Right cardiac atrium (tissue), 5 donors: ENCODE measurements around the gene ZKSCAN2. TPM values are rescaled to one million over a fixed set of nuclear protein-coding genes. Genes with fewer than 3 reads are reported as not detected.

Source experiments
- ATAC-seq, 2 donors: fragments of 200-7000 bp; cut with Tn5 transposase; one replicate each; pipeline versions ENCODE4 v1.8.0 to v1.9.1; 2020; ENCODE audit warnings: moderate library complexity in 2 of 2, mild to moderate bottlenecking in 1 of 2
- DNase-seq, 3 donors: peaks; one replicate each; pipeline ENCODE4 v3.0.0-alpha.2; 2020
- H3K27ac ChIP-seq: one replicate; pipeline ENCODE4 v1.5.1; 2013; ENCODE audit warnings: mild to moderate bottlenecking, low read length, control low read depth, moderate library complexity
- H3K27me3 ChIP-seq: one replicate; pipeline ENCODE4 v1.6.1; 2013; ENCODE audit not compliant: control insufficient read depth, insufficient read depth
- H3K4me1 ChIP-seq: one replicate; pipeline ENCODE4 v1.6.1; 2013; ENCODE audit warnings: low read length; ENCODE audit not compliant: control insufficient read depth, insufficient read depth
- H3K4me3 ChIP-seq: one replicate; pipeline ENCODE4 v1.5.1; 2013; ENCODE audit warnings: low read length, control low read depth
- H3K9me3 ChIP-seq: one replicate; pipeline ENCODE4 v1.6.1; 2013; ENCODE audit warnings: low read length; ENCODE audit not compliant: control insufficient read depth
- WGBS: extraction: QIAGEN DNeasy Blood & Tissue Kit; methylation state at CpG from one replicate; pipeline ENCODE4 v1.1.7; 2013; 5-methylcytosine and 5-hydroxymethylcytosine counted together
- intact Hi-C, 4 donors: fragments of 100-400 bp; cut with DNase I; formaldehyde crosslinking; loops; one replicate each; pipeline versions ENCODE4 v1.11.0 to v1.14.0; 2022 to 2023
- long read RNA-seq, 4 donors: library from polyadenylated mRNA; unstranded; transcript quantifications; one replicate each; pipeline ENCODE4 v2.0.0, GENCODE V29; 2020 to 2021
- polyA plus RNA-seq: library from polyadenylated mRNA; stranded (reverse); fragments of 200-250 nt; gene quantifications from one replicate; pipeline ENCODE4 v1.2.3, GENCODE V29; 2013
- total RNA-seq, 4 donors: library from RNA; stranded (reverse); fragmentation: NEBNext Ultra II Directional; extraction: Animal tissue kit (Norgen Biotek cat#: 25700); gene quantifications; one replicate each; pipeline ENCODE4 v1.2.1, GENCODE V29; 2021
- donor health status: healthy with polysubstance abuse.
- donor health status: DM: no; HTN: yes; CAD: no.
- donor health status: DM: no; HTN: no; CAD: no.
- donor health status: DM: no; HTN: yes; CAD: no; lungs with severe emphysema.
- donor health status: DM: yes; HTN: yes; CAD: no.

Gene ZKSCAN2
- total RNA-seq (1 to 10 TPM; 4.9 to 5.9 (median 5.4) TPM), polyA plus RNA-seq (1.7 TPM)
- long read RNA-seq, donor 1, full-length matches to known transcripts: 2 of 4 reads
- long read RNA-seq, donor 1, partial matches to known transcripts: 1 of 4 reads
- long read RNA-seq, donor 1, other reads (novel, unspliced or antisense): 1 of 4 reads
- long read RNA-seq, donor 2, full-length matches to known transcripts: 1 of 5 reads
- long read RNA-seq, donor 2, partial matches to known transcripts: 1 of 5 reads
- long read RNA-seq, donor 2, other reads (novel, unspliced or antisense): 3 of 5 reads
- long read RNA-seq, donor 3, full-length matches to known transcripts: 3 of 6 reads
- long read RNA-seq, donor 3, partial matches to known transcripts: 0 of 6 reads
- long read RNA-seq, donor 3, other reads (novel, unspliced or antisense): 3 of 6 reads
- long read RNA-seq, donor 4, full-length matches to known transcripts: 3 of 5 reads
- long read RNA-seq, donor 4, partial matches to known transcripts: 0 of 5 reads
- long read RNA-seq, donor 4, other reads (novel, unspliced or antisense): 2 of 5 reads

GRCh38 chr16:25257470-25257955, at the start of gene ZKSCAN2:
TSS of gene ZKSCAN2 (minus strand) at chr16:25257845. CDS start at chr16:25257127, 718 bp downstream.
- Histone ChIP-seq H3K27ac (peak within 1 kb of the TSS; percentile 96), H3K4me3 (peak within 1 kb of the TSS; percentile 63), H3K4me1 (peaks cover 2% of the 10 kb centered on the region), H3K27me3 (no peaks in the 10 kb centered on the region), H3K9me3 (no peaks in the 10 kb centered on the region)
- DNase-seq (peak; percentile 94 to 96 (median 96)), ATAC-seq (peak; percentile 99)
- intact Hi-C loops: no loop called here
- WGBS: under 1% methylated on average over 69 of the region's 69 CpGs

DNA sequence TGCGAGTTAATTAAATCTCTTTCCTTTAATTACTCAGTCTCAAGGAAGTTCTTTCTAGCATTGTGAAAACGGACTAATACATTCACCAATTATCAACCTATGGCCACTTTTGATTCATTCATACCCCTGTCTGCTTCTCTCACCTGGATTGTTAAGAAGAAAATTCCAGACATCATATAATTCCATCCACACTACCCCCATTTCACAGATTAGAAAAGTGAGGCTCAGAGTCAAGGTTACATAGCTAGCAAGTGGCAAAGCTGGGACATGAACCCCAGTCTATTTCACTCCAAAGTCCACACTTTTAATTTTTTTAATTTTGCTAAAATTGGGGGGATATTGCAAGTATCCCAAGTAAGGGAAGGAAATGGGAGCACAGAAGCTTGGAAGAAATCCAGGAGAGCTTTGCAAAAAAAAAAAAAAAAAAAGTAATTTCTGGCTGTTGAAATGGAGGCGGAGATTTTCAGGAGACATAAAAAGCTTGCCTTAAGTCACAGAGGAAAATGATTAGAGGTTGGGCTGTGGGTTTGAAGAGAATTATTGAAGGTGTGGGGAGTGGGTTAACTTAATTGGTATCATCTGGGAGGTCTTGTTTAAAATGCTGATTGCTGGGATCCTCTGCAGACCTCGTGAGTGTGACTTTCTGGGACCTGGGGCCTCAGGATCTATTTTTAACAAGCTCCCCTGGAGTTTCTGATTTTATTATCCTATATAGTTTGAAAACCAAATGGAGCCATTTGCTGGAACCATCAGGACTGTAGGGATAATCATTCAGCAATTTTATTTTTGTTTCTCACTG, 42.3 kb upstream of the ZKSCAN2 start:
- Histone ChIP-seq H3K4me3 (no peak overlapping the region), H3K27me3 (no peaks in the 10 kb centered on the region), H3K9me3 (no peaks in the 10 kb centered on the region), H3K27ac (no peak overlapping the region), H3K4me1 (no peaks in the 10 kb centered on the region)
- intact Hi-C loops: no loop called here
- DNase-seq (no peak), ATAC-seq (no peak)
- 50% methylated on average over 4 of the region's 4 CpGs for WGBS

GRCh38 chr16:25298165-25298872, 40.7 kb upstream of the ZKSCAN2 start:
- Histone ChIP-seq H3K27me3 (no peaks in the 10 kb centered on the region), H3K4me3 (no peak overlapping the region), H3K27ac (no peak overlapping the region), H3K9me3 (no peaks in the 10 kb centered on the region), H3K4me1 (no peaks in the 10 kb centered on the region)
- 68% methylated on average over 5 of the region's 5 CpGs for WGBS
- no peak for ATAC-seq
- intact Hi-C loops: no loop called here
- DNase-seq: no peak

DNA sequence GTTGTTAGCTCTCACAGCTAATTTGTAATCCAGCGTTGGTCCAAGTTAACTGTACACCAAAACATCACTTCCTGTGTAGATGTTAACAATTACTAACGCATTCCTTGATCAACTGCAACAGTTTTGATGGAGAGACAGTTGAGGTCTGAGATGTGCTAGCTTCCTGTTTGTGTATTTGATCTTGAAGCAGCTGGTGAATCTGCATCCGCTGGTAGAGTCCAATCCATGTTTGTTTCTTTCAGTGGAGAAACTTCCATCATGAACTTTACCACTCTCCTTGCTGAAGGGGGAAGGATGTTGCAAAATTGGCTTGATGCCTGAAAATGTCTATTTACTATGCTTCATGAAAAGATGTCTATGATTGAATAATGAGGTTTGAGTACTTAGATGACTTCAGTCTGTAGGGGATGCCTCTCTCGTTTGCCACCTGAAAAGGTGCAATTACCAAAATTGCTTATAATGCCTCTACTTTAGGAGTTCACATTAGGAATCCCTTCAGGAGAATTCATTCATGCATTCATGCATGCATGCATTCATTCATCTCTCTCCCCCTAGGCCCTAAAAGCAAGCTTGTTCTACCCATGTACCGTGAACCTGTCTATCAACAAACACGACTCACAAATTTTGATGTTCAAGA, 39.6 kb upstream of the ZKSCAN2 start:
- WGBS: 79% methylated on average over 6 of the region's 6 CpGs
- no peaks in the 10 kb centered on the region for H3K9me3 ChIP-seq
- H3K4me1 ChIP-seq: no peaks in the 10 kb centered on the region
- H3K27me3 ChIP-seq: no peaks in the 10 kb centered on the region
- no peak for DNase-seq
- H3K4me3 ChIP-seq: no peak overlapping the region
- intact Hi-C loops: no loop called here
- no peak for ATAC-seq
- H3K27ac ChIP-seq: no peak overlapping the region

- no peak overlapping the region for H3K4me3 ChIP-seq
- H3K27ac ChIP-seq: no peak overlapping the region
- H3K9me3 ChIP-seq: no peaks in the 10 kb centered on the region
- no peaks in the 10 kb centered on the region for H3K4me1 ChIP-seq
- H3K27me3 ChIP-seq: no peaks in the 10 kb centered on the region
- intact Hi-C loops: no loop called here
- ATAC-seq (no peak), DNase-seq (no peak)
- 75% methylated on average over 3 of the region's 3 CpGs for WGBS
Observed at GRCh38 chr16:25291580-25291979, 33.9 kb upstream of the ZKSCAN2 start.

GRCh38 chr16:25289466-25289865, 31.8 kb upstream of the ZKSCAN2 start:
- 94% methylated on average over 3 of the region's 3 CpGs for WGBS
- no peak overlapping the region for H3K4me3 ChIP-seq
- no peaks in the 10 kb centered on the region for H3K27me3 ChIP-seq
- no peak for ATAC-seq
- no peak for DNase-seq
- no peaks in the 10 kb centered on the region for H3K4me1 ChIP-seq
- intact Hi-C loops: no loop called here
- no peak overlapping the region for H3K27ac ChIP-seq
- no peaks in the 10 kb centered on the region for H3K9me3 ChIP-seq

DNA sequence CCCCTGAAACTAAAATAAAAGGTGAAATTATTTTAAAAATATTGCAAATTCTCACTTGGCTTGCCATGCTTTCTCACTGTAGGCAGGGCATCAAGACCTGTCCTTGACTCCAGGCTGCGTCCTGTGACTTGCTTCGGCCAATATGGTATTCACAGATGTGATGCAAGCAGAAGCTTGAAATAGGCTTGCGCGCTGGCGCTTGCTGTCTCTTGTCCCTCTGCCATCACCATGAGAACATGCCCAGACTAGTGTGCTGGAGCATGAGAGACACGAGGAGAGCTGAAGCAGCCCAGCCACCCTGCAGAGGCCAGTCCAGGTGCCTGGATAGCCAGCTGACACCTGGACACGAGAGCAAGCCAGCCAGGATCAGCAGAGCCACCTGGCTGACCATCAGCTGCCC, 21.8 kb upstream of the ZKSCAN2 start:
- Histone ChIP-seq H3K4me1 (no peaks in the 10 kb centered on the region), H3K4me3 (no peak overlapping the region), H3K9me3 (no peaks in the 10 kb centered on the region), H3K27ac (no peak overlapping the region), H3K27me3 (no peaks in the 10 kb centered on the region)
- no peak for DNase-seq
- WGBS: 82% methylated on average over 7 of the region's 7 CpGs
- intact Hi-C loops: loop anchor here in 1 of 4 donors (10.0 kb wide), 1 partner anchor 1835 kb away; no protein-coding TSS in a partner anchor
- ATAC-seq: no peak

DNA sequence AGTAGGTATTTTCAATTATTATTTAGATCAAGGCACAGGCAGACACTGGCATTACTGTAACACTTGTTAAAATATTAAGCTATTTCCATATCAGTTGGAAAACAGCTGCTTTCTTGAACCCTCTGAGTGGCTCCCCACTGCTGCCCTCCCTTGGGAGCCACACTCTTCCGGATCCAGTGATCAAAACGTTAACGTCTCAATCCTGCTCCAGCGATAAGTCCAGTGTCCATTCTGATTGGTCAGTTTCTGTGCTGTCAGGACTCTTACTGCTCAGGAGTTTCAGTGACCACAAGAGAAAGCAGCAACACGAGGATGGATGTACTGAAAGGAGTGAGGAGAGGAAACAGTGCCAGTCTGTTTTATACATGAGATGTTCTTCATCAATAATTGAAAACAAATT, 13.8 kb upstream of the ZKSCAN2 start:
- DNase-seq: no peak
- no peaks in the 10 kb centered on the region for H3K4me1 ChIP-seq
- no peaks in the 10 kb centered on the region for H3K27me3 ChIP-seq
- intact Hi-C loops: loop anchor here in 1 of 4 donors (10.0 kb wide), 1 partner anchor 1843 kb away; no protein-coding TSS in a partner anchor
- H3K9me3 ChIP-seq: no peaks in the 10 kb centered on the region
- 51% methylated on average over 5 of the region's 5 CpGs for WGBS
- H3K4me3 ChIP-seq: no peak overlapping the region
- no peak for ATAC-seq
- no peak overlapping the region for H3K27ac ChIP-seq

GRCh38 chr16:25270577-25270976, 12.9 kb upstream of the ZKSCAN2 start:
- WGBS: 75% methylated on average over 6 of the region's 6 CpGs
- no peak for ATAC-seq
- H3K27me3 ChIP-seq: no peaks in the 10 kb centered on the region
- H3K27ac ChIP-seq: no peak overlapping the region
- H3K4me1 ChIP-seq: no peaks in the 10 kb centered on the region
- intact Hi-C loops: loop anchor here in 1 of 4 donors (10.0 kb wide), 1 partner anchor 1844 kb away; no protein-coding TSS in a partner anchor
- DNase-seq: no peak
- H3K9me3 ChIP-seq: no peaks in the 10 kb centered on the region
- no peak overlapping the region for H3K4me3 ChIP-seq

DNA sequence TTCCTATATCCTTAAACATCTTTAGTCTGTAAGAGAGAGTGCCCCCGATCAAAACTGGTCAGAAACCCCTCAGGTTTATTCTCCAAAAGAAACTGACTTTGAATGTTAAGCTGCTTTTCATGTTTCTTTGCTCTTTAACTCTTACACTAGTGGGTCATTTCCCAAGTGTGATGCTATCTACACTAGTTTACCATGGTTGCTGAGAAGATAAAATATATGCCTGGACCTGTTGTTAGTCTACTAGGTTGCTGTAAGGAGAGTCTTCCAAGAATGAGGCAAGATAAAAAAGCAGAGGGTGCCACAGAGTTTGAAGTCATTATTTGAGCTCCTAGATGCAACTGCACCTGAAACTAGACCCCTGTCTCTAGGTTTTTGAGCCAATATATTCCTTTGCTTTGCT, 12.2 kb upstream of the ZKSCAN2 start:
- DNase-seq (no peak), ATAC-seq (no peak)
- Histone ChIP-seq H3K9me3 (no peaks in the 10 kb centered on the region), H3K4me3 (no peak overlapping the region), H3K27me3 (no peaks in the 10 kb centered on the region), H3K4me1 (no peaks in the 10 kb centered on the region), H3K27ac (no peak overlapping the region)
- WGBS: 77% methylated on average over 1 of the region's 1 CpG
- intact Hi-C loops: loop anchor here in 1 of 4 donors (10.0 kb wide), 1 partner anchor 1845 kb away; no protein-coding TSS in a partner anchor
